ENCODE data around the gene HOXC10. TPM values are rescaled to one million over a fixed set of nuclear protein-coding genes. Genes with fewer than 3 reads are reported as not detected.

The HOXC10 gene
- polyA plus RNA-seq, 1 donor (not counting 4 experiments of a cell fraction or from before 2014, with no cell fraction given), result 14.1 TPM

GRCh38 chr12:53941750-53942149, 43.2 kb upstream of the HOXC10 start:
- no peaks in the 10 kb centered on the region for H3K9me3 ChIP-seq (ENCODE audit: control insufficient read depth, low read depth, low read length)
- peaks cover 2% of the 10 kb centered on the region for H3K27me3 ChIP-seq (ENCODE audit: control insufficient read depth, extremely low read depth, insufficient read depth, low read length)
- peaks cover 3% of the 10 kb centered on the region for H3K9me1 ChIP-seq (ENCODE audit: control insufficient read depth, extremely low read depth, insufficient read depth, low read length)
- peak; percentile 17 for FAIRE-seq
- peaks cover 20% of the 10 kb centered on the region for H3K79me2 ChIP-seq (ENCODE audit: control insufficient read depth, insufficient read depth, low read length)
- peaks cover 6 to 9% of the 10 kb centered on the region in 2 experiments for H3K36me3 ChIP-seq (ENCODE audit: control insufficient read depth in 2 of 2, extremely low read depth in 1 of 2, insufficient read depth in 2 of 2, low read length in 2 of 2)
- no peaks in the 10 kb centered on the region for H4K20me1 ChIP-seq (ENCODE audit: control insufficient read depth, extremely low read depth, insufficient read depth, low read length)
- H3K9ac ChIP-seq (ENCODE audit: control insufficient read depth, extremely low read depth, insufficient read depth, low read length), result no peak overlapping the region
- peak overlapping the region in 2 of 3 experiments; percentile 11 to 42 for H3K4me3 ChIP-seq (ENCODE audit: control insufficient read depth in 2 of 3, extremely low read depth in 1 of 3, insufficient read depth in 2 of 3, low read depth in 1 of 3, low read length in 3 of 3)
- no peak for DNase-seq (ENCODE audit: low read depth, low spot score)
- peaks cover 18% of the 10 kb centered on the region for H3K4me1 ChIP-seq (ENCODE audit: control insufficient read depth, extremely low read depth, insufficient read depth, low read length)
- dilution Hi-C loops (cut with MboI; ENCODE audit: extremely low pct_ligation_motif_present, low sequenced_read_pairs), result loop anchor here (25.0 kb wide), 1 partner anchor 179 kb away; the partner anchor contains the start of gene CISTR
- no peak overlapping the region for H3K27ac ChIP-seq (ENCODE audit: control insufficient read depth, insufficient read depth, low read length)
- TF ChIP-seq EZH2 (IDR thresholded peaks at IDR 0.05; ENCODE audit: low read length) (no peak), CTCF (optimal IDR thresholded peaks at IDR 0.05 in 1 of 3, IDR thresholded peaks at IDR 0.05 in 1 of 3, conservative IDR thresholded peaks at IDR 0.05 in 1 of 3; ENCODE audit: extremely low read depth in 1 of 3, insufficient read depth in 2 of 3, low read length in 3 of 3) (no peak)
- peak overlapping the region; percentile 67 for H3K4me2 ChIP-seq (ENCODE audit: control insufficient read depth, extremely low read depth, insufficient read depth, low read depth, low read length)
- no peak overlapping the region for H2AFZ ChIP-seq (ENCODE audit: control insufficient read depth, low read length)

GRCh38 chr12:53942467-53942997, 42.4 kb upstream of the HOXC10 start:
- peaks cover 2% of the 10 kb centered on the region for H3K27me3 ChIP-seq (ENCODE audit: control insufficient read depth, extremely low read depth, insufficient read depth, low read length)
- FAIRE-seq, result peak; percentile 13
- dilution Hi-C loops (cut with MboI; ENCODE audit: extremely low pct_ligation_motif_present, low sequenced_read_pairs), result loop anchor here (25.0 kb wide), 1 partner anchor 180 kb away; the partner anchor contains the start of gene CISTR

More at GRCh38 chr12:53942467-53942997, 42.4 kb upstream of the HOXC10 start:
- H3K9ac ChIP-seq (ENCODE audit: control insufficient read depth, extremely low read depth, insufficient read depth, low read length), result no peak overlapping the region
- H3K9me3 ChIP-seq (ENCODE audit: control insufficient read depth, low read depth, low read length), result no peaks in the 10 kb centered on the region
- no peak overlapping the region for H3K27ac ChIP-seq (ENCODE audit: control insufficient read depth, insufficient read depth, low read length)
- peaks cover 20% of the 10 kb centered on the region for H3K79me2 ChIP-seq (ENCODE audit: control insufficient read depth, insufficient read depth, low read length)
- H3K9me1 ChIP-seq (ENCODE audit: control insufficient read depth, extremely low read depth, insufficient read depth, low read length), result peaks cover 5% of the 10 kb centered on the region
- no peak for DNase-seq (ENCODE audit: low read depth, low spot score)
- H3K36me3 ChIP-seq (ENCODE audit: control insufficient read depth in 2 of 2, extremely low read depth in 1 of 2, insufficient read depth in 2 of 2, low read length in 2 of 2), result peaks cover 6 to 11% of the 10 kb centered on the region in 2 experiments
- no peak overlapping the region for H3K4me2 ChIP-seq (ENCODE audit: control insufficient read depth, extremely low read depth, insufficient read depth, low read depth, low read length)
- no peaks in the 10 kb centered on the region for H4K20me1 ChIP-seq (ENCODE audit: control insufficient read depth, extremely low read depth, insufficient read depth, low read length)
- TF ChIP-seq EZH2 (IDR thresholded peaks at IDR 0.05; ENCODE audit: low read length), result no peak
- no peak for TF ChIP-seq CTCF (optimal IDR thresholded peaks at IDR 0.05 in 1 of 3, IDR thresholded peaks at IDR 0.05 in 1 of 3, conservative IDR thresholded peaks at IDR 0.05 in 1 of 3; ENCODE audit: extremely low read depth in 1 of 3, insufficient read depth in 2 of 3, low read length in 3 of 3)
- peaks cover 18% of the 10 kb centered on the region for H3K4me1 ChIP-seq (ENCODE audit: control insufficient read depth, extremely low read depth, insufficient read depth, low read length)
- no peak overlapping the region for H3K4me3 ChIP-seq (ENCODE audit: control insufficient read depth in 2 of 3, extremely low read depth in 1 of 3, insufficient read depth in 2 of 3, low read depth in 1 of 3, low read length in 3 of 3)
- no peak overlapping the region for H2AFZ ChIP-seq (ENCODE audit: control insufficient read depth, low read length)

All from keratinocyte (primary cell).